ENCODE measurements around the gene TGFB2. TPM values are rescaled to one million over a fixed set of nuclear protein-coding genes. Genes with fewer than 3 reads are reported as not detected.

TGFB2 gene
- total and polyA plus RNA-seq, 2 experiments from 2014 or later = 0.31 to 1.4 TPM

- no peak for ATAC-seq
- Histone ChIP-seq H3K27me3 (ENCODE audit: insufficient read depth) (no peaks in the 10 kb centered on the region), H3K27ac (ENCODE audit: low read depth) (no peak overlapping the region), H3K4me2 (no peak overlapping the region), H4K20me1 (replicated peaks; ENCODE audit: insufficient read depth) (no peaks in the 10 kb centered on the region), H3K79me2 (replicated peaks; ENCODE audit: insufficient read depth) (peaks cover 48% of the 10 kb centered on the region), H3K4me3 (no peak overlapping the region), H2AFZ (no peak overlapping the region), H3K4me1 (ENCODE audit: insufficient read depth) (peaks cover 38% of the 10 kb centered on the region), H3K36me3 (ENCODE audit: insufficient read depth) (peaks cover 11% of the 10 kb centered on the region; the same call in 1 of the 2 replicates), H3F3A (replicated peaks; ENCODE audit: low read depth) (no peaks in the 10 kb centered on the region; the same call in 1 of the 2 replicates), H3K9me2 (ENCODE audit: insufficient read depth) (no peaks in the 10 kb centered on the region)
- TF ChIP-seq EZH2phosphoT487 (IDR thresholded peaks at IDR 0.05; ENCODE audit: unreplicated experiment) = no peak
- no peak for TF ChIP-seq REST (IDR thresholded peaks at IDR 0.05; ENCODE audit: unreplicated experiment)
- no peak for TF ChIP-seq ETS1 (IDR thresholded peaks at IDR 0.05)
- TF ChIP-seq JUNB (IDR thresholded peaks at IDR 0.05; ENCODE audit: unreplicated experiment) = no peak
- TF ChIP-seq CTCF (conservative IDR thresholded peaks at IDR 0.05; ENCODE audit: low read depth in 2 of 2) = no peak
- no peak for TF ChIP-seq NANOG (IDR thresholded peaks at IDR 0.05; ENCODE audit: borderline replicate concordance)
- TF ChIP-seq POLR2AphosphoS5 (IDR thresholded peaks at IDR 0.05; ENCODE audit: low read depth) = no peak
- Mint-ChIP-seq H3K27me3 (ENCODE audit: insufficient read depth, low read depth, poor library complexity) (no peaks in the 10 kb centered on the region), H3K9me3 (no peaks in the 10 kb centered on the region), H3K4me1 (peaks cover 49% of the 10 kb centered on the region), H3K36me3 (ENCODE audit: low read depth) (peaks cover 43% of the 10 kb centered on the region), H3K27ac (peak overlapping the region; percentile 26), H3K4me3 (no peak overlapping the region)
- DNase-seq (ENCODE audit: low spot score) = no peak
These were observed 39.6 kb upstream of the TGFB2 start for GRCh38 chr1:218305472-218306064.

- Histone ChIP-seq H3K27me3 (ENCODE audit: insufficient read depth) (no peaks in the 10 kb centered on the region), H3K9me2 (ENCODE audit: insufficient read depth) (no peaks in the 10 kb centered on the region), H3K36me3 (ENCODE audit: insufficient read depth) (peaks cover 7% of the 10 kb centered on the region), H3K4me1 (ENCODE audit: insufficient read depth) (peaks cover 11% of the 10 kb centered on the region), H4K20me1 (replicated peaks; ENCODE audit: insufficient read depth) (no peaks in the 10 kb centered on the region), H3K27ac (ENCODE audit: low read depth) (peak overlapping the region; percentile 29; the same call in 1 of the 2 replicates), H2AFZ (no peak overlapping the region), H3K4me3 (no peak overlapping the region), H3F3A (replicated peaks; ENCODE audit: low read depth) (no peaks in the 10 kb centered on the region), H3K79me2 (replicated peaks; ENCODE audit: insufficient read depth) (peaks cover 22% of the 10 kb centered on the region; the same call in 1 of the 2 replicates), H3K4me2 (no peak overlapping the region)
- H3K27ac Mint-ChIP-seq = peak overlapping the region; percentile 75
- peaks cover 22% of the 10 kb centered on the region for H3K4me1 Mint-ChIP-seq
- peaks cover 38% of the 10 kb centered on the region for H3K36me3 Mint-ChIP-seq (ENCODE audit: low read depth)
- H3K27me3 Mint-ChIP-seq (ENCODE audit: insufficient read depth, low read depth, poor library complexity) = peaks cover 1% of the 10 kb centered on the region
- ATAC-seq (no peak), DNase-seq (ENCODE audit: low spot score) (no peak)
- no peak overlapping the region for H3K4me3 Mint-ChIP-seq
- H3K9me3 Mint-ChIP-seq = no peaks in the 10 kb centered on the region
- no peak for TF ChIP-seq ZNF331 (CRISPR knock-in tag; IDR thresholded peaks at IDR 0.05; ENCODE audit: low read depth)
- TF ChIP-seq STAT1 (IDR thresholded peaks at IDR 0.05; ENCODE audit: unreplicated experiment) = no peak
- TF ChIP-seq ETS1 (IDR thresholded peaks at IDR 0.05) = no peak
- TF ChIP-seq EZH2phosphoT487 (IDR thresholded peaks at IDR 0.05; ENCODE audit: unreplicated experiment) = no peak
- TF ChIP-seq EZH2 (IDR thresholded peaks at IDR 0.05; ENCODE audit: low read depth, unreplicated experiment) = no peak
- no peak for TF ChIP-seq CREB1 (CRISPR knock-in tag; IDR thresholded peaks at IDR 0.05; ENCODE audit: low read depth)
- no peak for TF ChIP-seq JUNB (IDR thresholded peaks at IDR 0.05; ENCODE audit: unreplicated experiment)
- TF ChIP-seq NANOG (IDR thresholded peaks at IDR 0.05; ENCODE audit: borderline replicate concordance) = no peak
- TF ChIP-seq POLR2AphosphoS5 (IDR thresholded peaks at IDR 0.05; ENCODE audit: low read depth) = no peak
- TF ChIP-seq ZNF114 (CRISPR knock-in tag; IDR thresholded peaks at IDR 0.05) = no peak
- TF ChIP-seq CTCF (conservative IDR thresholded peaks at IDR 0.05; ENCODE audit: low read depth in 2 of 2) = no peak
These were observed 32.6 kb upstream of the TGFB2 start for GRCh38 chr1:218312509-218312908.

Measured in GM23338 (cell line).